BLaER1 (cell line): Measurements from ENCODE around the gene MROH9.

Experiments
- H3K27ac ChIP-seq: shearing (Covaris generic); formaldehyde crosslinking; 2 replicates; pipeline ENCODE4 v1.8.1; 2022
- H3K27me3 ChIP-seq: shearing (Covaris generic); formaldehyde crosslinking; 2 replicates; pipeline ENCODE4 v1.8.1; 2022
- H3K36me3 ChIP-seq: shearing (Covaris generic); formaldehyde crosslinking; 2 replicates; pipeline ENCODE4 v1.8.1; 2022
- H3K4me1 ChIP-seq: shearing (Covaris generic); formaldehyde crosslinking; 2 replicates; pipeline ENCODE4 v1.8.1; 2022
- H3K4me2 ChIP-seq: shearing (Covaris generic); formaldehyde crosslinking; 2 replicates; pipeline ENCODE4 v1.8.1; 2022
- H3K4me3 ChIP-seq: shearing (Covaris generic); formaldehyde crosslinking; 2 replicates; pipeline ENCODE4 v1.8.1; 2022
- H3K9ac ChIP-seq: shearing (Covaris generic); formaldehyde crosslinking; 2 replicates; pipeline ENCODE4 v1.8.1; 2022
- H3K9me3 ChIP-seq: shearing (Covaris generic); formaldehyde crosslinking; 2 replicates; pipeline ENCODE4 v1.8.1; 2022
- H4K20me1 ChIP-seq: shearing (Covaris generic); formaldehyde crosslinking; 2 replicates; pipeline ENCODE4 v1.8.1; 2022
- Cebpa-rat ChIP-seq: shearing (Covaris generic); IDR thresholded peaks from 2 replicates; pipeline ENCODE4 v1.8.1; 2022

The MROH9 gene

GRCh38 chr1:171019971-171020370 is 84.6 kb downstream of the MROH9 start:
- Histone ChIP-seq H3K27ac (no peak overlapping the region), H3K9ac (no peak overlapping the region), H3K27me3 (no peaks in the 10 kb centered on the region), H3K4me1 (no peaks in the 10 kb centered on the region), H3K36me3 (no peaks in the 10 kb centered on the region), H3K4me3 (no peak overlapping the region), H4K20me1 (no peaks in the 10 kb centered on the region), H3K9me3 (no peaks in the 10 kb centered on the region), H3K4me2 (no peak overlapping the region)
- no peak for TF ChIP-seq Cebpa-rat

- Histone ChIP-seq H3K9me3 (no peaks in the 10 kb centered on the region), H3K36me3 (no peaks in the 10 kb centered on the region), H3K4me1 (no peaks in the 10 kb centered on the region), H3K27ac (no peak overlapping the region), H3K4me3 (no peak overlapping the region), H4K20me1 (no peaks in the 10 kb centered on the region), H3K9ac (no peak overlapping the region), H3K4me2 (no peak overlapping the region), H3K27me3 (no peaks in the 10 kb centered on the region)
- no peak for TF ChIP-seq Cebpa-rat
Measured at GRCh38 chr1:171032822-171033702, 97.7 kb downstream of the MROH9 start.

GRCh38 chr1:171037626-171038025 is 102.3 kb downstream of the MROH9 start:
- Histone ChIP-seq H3K4me1 (no peaks in the 10 kb centered on the region), H4K20me1 (no peaks in the 10 kb centered on the region)

DNA sequence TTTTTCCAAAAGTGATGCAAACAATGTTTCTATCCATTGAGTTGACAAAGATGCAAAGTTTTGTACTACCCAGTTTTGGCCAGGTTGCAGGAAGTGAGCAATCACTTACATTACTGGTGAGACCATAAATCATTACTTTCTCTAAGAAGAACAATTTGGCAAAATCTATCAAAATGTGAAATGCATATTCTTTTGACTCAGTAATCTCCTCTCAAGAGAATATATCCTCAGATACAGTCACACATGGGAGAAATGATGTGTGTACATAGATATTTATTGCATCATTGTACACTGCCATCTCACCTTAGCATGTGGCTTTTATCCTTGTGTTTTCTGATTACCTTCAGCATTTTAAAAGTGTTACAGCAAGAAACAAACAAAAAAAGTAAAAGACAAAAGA is 103.0 kb downstream of the MROH9 start:
- Histone ChIP-seq H4K20me1 (no peaks in the 10 kb centered on the region), H3K27me3 (no peaks in the 10 kb centered on the region), H3K4me2 (no peak overlapping the region), H3K4me1 (no peaks in the 10 kb centered on the region), H3K27ac (no peak overlapping the region), H3K36me3 (no peaks in the 10 kb centered on the region), H3K9me3 (no peaks in the 10 kb centered on the region), H3K9ac (no peak overlapping the region), H3K4me3 (no peak overlapping the region)
- no peak for TF ChIP-seq Cebpa-rat

More at GRCh38 chr1:171037626-171038025, 102.3 kb downstream of the MROH9 start:
- Histone ChIP-seq H3K27ac (no peak overlapping the region), H3K9me3 (no peaks in the 10 kb centered on the region), H3K27me3 (no peaks in the 10 kb centered on the region), H3K4me2 (no peak overlapping the region), H3K4me3 (no peak overlapping the region), H3K36me3 (no peaks in the 10 kb centered on the region), H3K9ac (no peak overlapping the region)
- TF ChIP-seq Cebpa-rat: no peak

GRCh38 chr1:171048014-171048413 is 112.7 kb downstream of the MROH9 start:
- Histone ChIP-seq H3K4me2 (no peak overlapping the region), H3K27me3 (no peaks in the 10 kb centered on the region), H3K4me1 (no peaks in the 10 kb centered on the region), H3K9me3 (peaks cover 17% of the 10 kb centered on the region; the same call in 1 of the 2 replicates), H3K36me3 (no peaks in the 10 kb centered on the region), H4K20me1 (no peaks in the 10 kb centered on the region), H3K9ac (no peak overlapping the region), H3K27ac (no peak overlapping the region), H3K4me3 (no peak overlapping the region)
- TF ChIP-seq Cebpa-rat: no peak

DNA sequence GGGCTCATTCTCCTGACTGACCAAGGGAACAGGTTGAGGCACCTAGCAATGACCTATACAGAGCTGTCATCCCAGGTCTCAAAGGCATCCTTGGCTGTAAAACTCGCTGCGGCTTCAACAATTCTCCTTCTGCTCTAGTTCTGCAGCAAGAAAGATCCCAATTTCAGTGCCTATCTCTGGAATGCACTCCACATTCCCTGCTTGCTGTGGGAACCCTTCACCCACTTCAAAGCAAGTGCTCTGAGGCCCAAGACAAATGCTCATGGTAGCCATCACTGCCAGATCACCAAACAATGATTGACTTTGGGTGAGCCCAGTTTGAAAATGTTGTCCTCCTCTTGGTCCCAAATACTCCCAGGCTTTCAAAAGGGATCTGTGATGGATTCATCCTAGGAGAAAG is 117.6 kb downstream of the MROH9 start:
- H3K27ac ChIP-seq: no peak overlapping the region
- no peak overlapping the region for H3K9ac ChIP-seq
- H3K4me1 ChIP-seq: no peaks in the 10 kb centered on the region
- no peaks in the 10 kb centered on the region for H3K27me3 ChIP-seq
- no peak for TF ChIP-seq Cebpa-rat
- H3K4me3 ChIP-seq: no peak overlapping the region
- H3K4me2 ChIP-seq: no peak overlapping the region
- H3K9me3 ChIP-seq: peaks cover 5% of the 10 kb centered on the region; the same call in 1 of the 2 replicates
- H3K36me3 ChIP-seq: no peaks in the 10 kb centered on the region
- H4K20me1 ChIP-seq: no peaks in the 10 kb centered on the region

DNA sequence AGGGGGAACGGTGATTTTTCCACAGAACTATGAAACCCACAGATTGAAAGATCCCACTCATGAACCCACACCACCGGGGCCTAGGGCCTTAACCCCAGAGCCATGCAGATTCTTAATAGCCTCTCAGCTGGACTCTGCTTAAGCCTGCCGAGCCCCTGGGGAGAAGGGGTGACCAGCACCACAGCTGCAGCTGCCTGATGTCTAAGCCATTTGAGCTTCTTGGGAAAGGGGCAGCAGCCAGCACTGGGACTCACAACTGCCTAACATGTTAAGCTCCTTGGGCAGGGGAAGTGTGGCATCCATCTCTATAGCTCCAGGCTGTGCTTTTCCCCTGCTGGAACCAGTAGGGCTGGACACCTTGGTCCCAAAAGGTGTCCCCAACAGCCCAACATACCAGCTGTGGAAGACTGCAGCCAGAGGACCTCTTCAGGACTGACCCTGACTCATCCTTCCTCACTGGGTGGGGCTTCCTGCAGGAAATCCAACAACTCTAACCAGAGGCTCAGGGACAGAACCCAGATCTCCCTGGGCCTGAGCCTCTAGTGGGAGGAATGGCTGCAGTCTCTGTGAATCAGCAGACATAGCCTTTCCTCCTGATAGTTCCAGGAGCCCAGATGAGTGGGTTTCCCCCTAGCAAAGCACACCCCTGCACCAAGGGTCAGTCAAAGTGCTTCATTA is 120.8 kb downstream of the MROH9 start:
- Histone ChIP-seq H3K4me1 (no peaks in the 10 kb centered on the region), H3K4me2 (no peak overlapping the region), H3K4me3 (no peak overlapping the region), H3K9ac (no peak overlapping the region), H4K20me1 (no peaks in the 10 kb centered on the region), H3K27me3 (no peaks in the 10 kb centered on the region), H3K27ac (no peak overlapping the region), H3K9me3 (no peaks in the 10 kb centered on the region), H3K36me3 (no peaks in the 10 kb centered on the region)
- TF ChIP-seq Cebpa-rat: no peak

- no peaks in the 10 kb centered on the region for H3K36me3 ChIP-seq
- no peak overlapping the region for H3K9ac ChIP-seq
- no peaks in the 10 kb centered on the region for H3K4me1 ChIP-seq
- H4K20me1 ChIP-seq: no peaks in the 10 kb centered on the region
- no peak for TF ChIP-seq Cebpa-rat
- no peak overlapping the region for H3K4me2 ChIP-seq
- no peaks in the 10 kb centered on the region for H3K27me3 ChIP-seq
- H3K27ac ChIP-seq: no peak overlapping the region
- no peaks in the 10 kb centered on the region for H3K9me3 ChIP-seq
- H3K4me3 ChIP-seq: no peak overlapping the region
Measured at GRCh38 chr1:171061425-171062143, 126.2 kb downstream of the MROH9 start.

GRCh38 chr1:171062902-171063301 is 127.6 kb downstream of the MROH9 start:
- no peaks in the 10 kb centered on the region for H3K4me1 ChIP-seq
- TF ChIP-seq Cebpa-rat: no peak
- H3K9me3 ChIP-seq: no peaks in the 10 kb centered on the region
- H3K27ac ChIP-seq: no peak overlapping the region
- H3K36me3 ChIP-seq: no peaks in the 10 kb centered on the region
- H3K4me2 ChIP-seq: no peak overlapping the region
- no peaks in the 10 kb centered on the region for H3K27me3 ChIP-seq
- no peak overlapping the region for H3K4me3 ChIP-seq
- H4K20me1 ChIP-seq: no peaks in the 10 kb centered on the region
- H3K9ac ChIP-seq: no peak overlapping the region

DNA sequence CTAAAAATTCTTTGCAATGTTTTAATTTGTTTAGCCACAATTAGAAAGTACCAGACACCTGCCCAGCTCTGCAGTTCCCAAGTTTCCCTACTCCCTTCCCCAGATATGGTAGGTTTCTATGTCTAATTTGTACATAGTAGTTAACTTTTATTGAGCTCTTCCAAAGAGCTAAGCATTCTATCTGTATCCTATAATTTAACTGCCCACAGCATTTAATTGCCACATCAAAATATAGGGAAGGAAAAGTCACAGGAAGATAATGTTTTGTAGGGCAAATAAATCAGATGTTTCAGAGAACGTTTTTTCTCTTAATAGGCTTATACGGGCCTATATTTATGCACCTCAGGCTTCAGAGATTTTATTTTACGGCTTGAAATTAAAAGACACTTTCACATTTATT is 139.7 kb downstream of the MROH9 start:
- Histone ChIP-seq H3K9me3 (no peaks in the 10 kb centered on the region), H4K20me1 (no peaks in the 10 kb centered on the region), H3K27ac (no peak overlapping the region), H3K4me1 (no peaks in the 10 kb centered on the region), H3K4me2 (no peak overlapping the region), H3K4me3 (no peak overlapping the region), H3K27me3 (no peaks in the 10 kb centered on the region), H3K36me3 (no peaks in the 10 kb centered on the region), H3K9ac (no peak overlapping the region)
- TF ChIP-seq Cebpa-rat: no peak
